Spinal cord (tissue), 10 donors: ENCODE measurements around the gene ARAP1. TPM values are rescaled to one million over a fixed set of nuclear protein-coding genes. Genes with fewer than 3 reads are reported as not detected.

Experiments
- DNase-seq, 6 donors: peaks; one replicate each; pipeline versions ENCODE4 v3.0.0 to v3.0.0-alpha.2; 2013 to 2015; ENCODE audit warnings: low spot score in 6 of 6, low read depth in 4 of 6
- H3K27ac ChIP-seq: one replicate; pipeline ENCODE4 v1.5.1; 2013; ENCODE audit warnings: low read depth, low read length, control low read depth
- H3K27me3 ChIP-seq: one replicate; pipeline ENCODE4 v1.6.1; 2013; ENCODE audit warnings: low read length; ENCODE audit not compliant: control insufficient read depth, insufficient read depth
- H3K36me3 ChIP-seq: one replicate; pipeline ENCODE4 v1.6.1; 2013; ENCODE audit warnings: low read length; ENCODE audit not compliant: control insufficient read depth, insufficient read depth
- H3K4me1 ChIP-seq: one replicate; pipeline ENCODE4 v1.6.1; 2013; ENCODE audit warnings: low read length; ENCODE audit not compliant: control insufficient read depth, insufficient read depth
- H3K4me3 ChIP-seq: one replicate; pipeline ENCODE4 v1.5.1; 2013; ENCODE audit warnings: low read depth, low read length, control low read depth
- H3K9me3 ChIP-seq: one replicate; pipeline ENCODE4 v1.6.1; 2013; ENCODE audit warnings: low read length; ENCODE audit not compliant: control insufficient read depth, insufficient read depth
- WGBS: methylation state at CpG from one replicate; pipeline ENCODE4 v1.1.5; 2013; ENCODE audit warnings: missing lambda C conversion rate; ENCODE audit not compliant: insufficient coverage; 5-methylcytosine and 5-hydroxymethylcytosine counted together
- polyA plus RNA-seq, 2 donors: library from polyadenylated mRNA; unstranded; fragments of 120-200 nt; gene quantifications; one replicate each; pipeline ENCODE4 v1.2.1, GENCODE V29; 2013; ENCODE audit not compliant: insufficient read length in 2 of 2
- total RNA-seq, 2 donors: library from RNA; depleted of rRNA in 1 of 2; stranded (reverse); fragments of 120-200 nt in 1 of 2; fragments of >200 nt in 1 of 2; gene quantifications; one replicate each; pipeline versions ENCODE4 v1.2.3 to v1.2.4, GENCODE V29; 2013 to 2014
- donor health status: healthy.

The ARAP1 gene
- total and polyA plus RNA-seq, 4 donors: 44.8 to 79.2 (median 52.1) TPM

GRCh38 chr11:72744474-72744873 is 7.7 kb downstream of the ARAP1 start:
- Histone ChIP-seq H3K4me1 (peaks cover 32% of the 10 kb centered on the region), H3K4me3 (no peak overlapping the region), H3K36me3 (peaks cover 8% of the 10 kb centered on the region), H3K9me3 (no peaks in the 10 kb centered on the region), H3K27me3 (no peaks in the 10 kb centered on the region), H3K27ac (no peak overlapping the region)
- WGBS: 89% methylated on average over 4 of the region's 6 CpGs
- DNase-seq: no peak

- Histone ChIP-seq H3K36me3 (peaks cover 13% of the 10 kb centered on the region), H3K27ac (no peak overlapping the region), H3K4me3 (no peak overlapping the region), H3K27me3 (no peaks in the 10 kb centered on the region), H3K4me1 (peaks cover 35% of the 10 kb centered on the region), H3K9me3 (no peaks in the 10 kb centered on the region)
- DNase-seq: peak in 2 of 6 donors; percentile 38 to 73
- 83% methylated on average over 5 of the region's 6 CpGs for WGBS
Measured at GRCh38 chr11:72743321-72744221, 8.6 kb downstream of the ARAP1 start.

- H3K27me3 ChIP-seq: no peaks in the 10 kb centered on the region
- H3K4me3 ChIP-seq: no peak overlapping the region
- DNase-seq: no peak
- peaks cover 39% of the 10 kb centered on the region for H3K4me1 ChIP-seq
- peaks cover 13% of the 10 kb centered on the region for H3K36me3 ChIP-seq
- WGBS: 84% methylated on average over 4 of the region's 7 CpGs
- no peaks in the 10 kb centered on the region for H3K9me3 ChIP-seq
- no peak overlapping the region for H3K27ac ChIP-seq
Measured at GRCh38 chr11:72742513-72743320, 9.5 kb downstream of the ARAP1 start.

GRCh38 chr11:72741849-72742512 is 10.2 kb downstream of the ARAP1 start:
- Histone ChIP-seq H3K36me3 (peaks cover 13% of the 10 kb centered on the region), H3K9me3 (no peaks in the 10 kb centered on the region), H3K27ac (no peak overlapping the region), H3K4me3 (no peak overlapping the region), H3K4me1 (peaks cover 34% of the 10 kb centered on the region), H3K27me3 (no peaks in the 10 kb centered on the region)
- DNase-seq: no peak
- WGBS: 74% methylated on average over 7 of the region's 7 CpGs

DNA sequence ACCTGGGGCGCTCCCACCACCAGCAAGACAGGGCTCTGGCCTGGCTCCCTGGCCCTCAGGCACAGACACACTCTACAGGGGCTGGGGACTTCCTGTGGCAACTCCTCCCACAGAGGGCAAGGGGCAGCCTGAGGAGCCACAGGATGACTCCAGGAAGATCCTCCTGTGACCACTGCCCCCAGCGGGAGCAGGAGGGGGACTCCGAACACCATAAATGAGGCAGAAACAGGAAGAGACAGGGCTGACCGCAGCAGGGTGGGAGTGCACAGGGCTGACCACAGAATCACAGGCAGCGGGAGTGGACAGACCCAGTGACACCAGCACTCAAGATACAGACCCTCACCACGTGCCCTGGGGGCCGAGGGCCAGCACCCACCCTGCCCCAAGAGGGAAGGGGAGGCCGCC is 10.8 kb downstream of the ARAP1 start:
- DNase-seq: no peak
- no peaks in the 10 kb centered on the region for H3K27me3 ChIP-seq
- peaks cover 37% of the 10 kb centered on the region for H3K4me1 ChIP-seq
- no peaks in the 10 kb centered on the region for H3K9me3 ChIP-seq
- WGBS: 65% methylated on average over 4 of the region's 8 CpGs
- H3K36me3 ChIP-seq: peaks cover 13% of the 10 kb centered on the region
- no peak overlapping the region for H3K4me3 ChIP-seq
- no peak overlapping the region for H3K27ac ChIP-seq

DNA sequence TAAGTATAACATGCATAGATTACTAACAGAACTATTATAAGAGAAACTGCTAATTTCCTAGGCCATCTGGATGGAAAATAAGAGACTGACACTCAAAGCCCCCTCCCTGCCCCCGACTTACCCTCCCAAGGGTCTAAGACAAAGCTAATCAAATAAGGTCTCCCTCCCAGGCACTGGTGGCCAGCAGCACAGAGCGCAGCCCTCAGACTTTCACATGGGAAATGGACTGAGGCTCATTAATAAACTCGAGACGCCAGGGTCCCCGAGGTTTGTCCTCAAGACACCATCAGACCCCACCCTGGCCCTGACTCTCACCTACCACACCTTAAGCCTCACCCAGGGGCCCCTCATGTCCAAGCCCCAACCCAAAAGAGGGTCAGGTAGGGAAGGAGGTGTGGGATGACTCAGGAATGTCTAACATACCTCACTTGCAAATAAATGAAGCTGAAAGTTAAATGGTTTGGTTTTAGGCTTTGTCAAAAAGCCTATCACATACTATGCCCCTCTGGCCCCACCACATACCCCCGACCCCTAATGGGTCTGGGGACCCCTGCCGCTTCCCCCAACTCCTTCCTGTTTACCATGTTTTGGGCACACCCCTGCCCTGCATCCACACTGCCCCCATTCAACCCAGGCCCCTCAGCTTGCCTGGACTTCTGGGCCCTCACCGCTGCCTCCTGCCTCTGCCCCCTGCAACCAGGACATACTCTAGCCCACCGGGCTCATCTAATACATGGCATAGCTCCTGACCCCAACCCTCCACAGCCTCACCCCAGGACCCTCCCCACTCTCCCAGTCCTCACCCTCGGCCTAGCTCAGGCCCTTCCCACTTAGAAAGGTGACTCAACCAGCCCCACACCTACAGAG is 11.4 kb downstream of the ARAP1 start:
- peaks cover 37% of the 10 kb centered on the region for H3K4me1 ChIP-seq
- DNase-seq: no peak
- no peak overlapping the region for H3K4me3 ChIP-seq
- H3K36me3 ChIP-seq: peaks cover 13% of the 10 kb centered on the region
- no peak overlapping the region for H3K27ac ChIP-seq
- no peaks in the 10 kb centered on the region for H3K9me3 ChIP-seq
- 62% methylated on average over 8 of the region's 10 CpGs for WGBS
- H3K27me3 ChIP-seq: no peaks in the 10 kb centered on the region

- H3K4me3 ChIP-seq: no peak overlapping the region
- H3K36me3 ChIP-seq: peaks cover 9% of the 10 kb centered on the region
- H3K27ac ChIP-seq: no peak overlapping the region
- no peaks in the 10 kb centered on the region for H3K27me3 ChIP-seq
- 100% methylated on average over 1 of the region's 2 CpGs for WGBS
- no peak for DNase-seq
- H3K9me3 ChIP-seq: no peaks in the 10 kb centered on the region
- H3K4me1 ChIP-seq: peaks cover 37% of the 10 kb centered on the region
Measured at GRCh38 chr11:72740060-72740424, 12.2 kb downstream of the ARAP1 start.

GRCh38 chr11:72739240-72740059 is 12.8 kb downstream of the ARAP1 start:
- Histone ChIP-seq H3K27me3 (no peaks in the 10 kb centered on the region), H3K4me1 (peaks cover 37% of the 10 kb centered on the region), H3K36me3 (peaks cover 9% of the 10 kb centered on the region), H3K9me3 (no peaks in the 10 kb centered on the region), H3K4me3 (no peak overlapping the region), H3K27ac (no peak overlapping the region)
- 81% methylated on average over 9 of the region's 10 CpGs for WGBS
- DNase-seq: no peak
